ACC112 (cell line): ENCODE results near the gene WDR59.
"Not testable (repeated sequence)": the region's sequence is repeated elsewhere in the genome, so short reads cannot be mapped to it uniquely, and the experiment has no call there.

Source experiments
- H2AFZ ChIP-seq: fragments of 200-600 bp; sonication (generic); one replicate; pipeline ENCODE4 v1.6.0; 2017; ENCODE audit warnings: antibody characterized with exemption, low read length; ENCODE audit not compliant: unreplicated experiment
- H3K27ac ChIP-seq: fragments of 200-600 bp; sonication (generic); 2 replicates; pipeline ENCODE4 v1.5.1; 2014; ENCODE audit warnings: low read depth, mild to moderate bottlenecking, antibody characterized with exemption, low read length, moderate library complexity
- H3K27me3 ChIP-seq: fragments of 200-600 bp; sonication (generic); 2 replicates; pipeline ENCODE4 v1.6.1; 2014; ENCODE audit warnings: mild to moderate bottlenecking, antibody characterized with exemption, low read length, moderate library complexity, mixed read lengths; ENCODE audit not compliant: insufficient read depth
- H3K36me3 ChIP-seq: fragments of 200-600 bp; sonication (generic); 2 replicates; pipeline ENCODE4 v1.6.1; 2016; ENCODE audit warnings: mild to moderate bottlenecking, antibody characterized with exemption, low read length, moderate library complexity, mixed read lengths; ENCODE audit not compliant: insufficient read depth
- H3K4me1 ChIP-seq: fragments of 200-600 bp; sonication (generic); one replicate; pipeline ENCODE4 v1.6.1; 2016; ENCODE audit warnings: low read length, mixed read lengths; ENCODE audit not compliant: insufficient read depth, unreplicated experiment, control insufficient read depth
- H3K4me3 ChIP-seq: fragments of 200-600 bp; sonication (generic); 2 replicates; pipeline ENCODE4 v1.5.1; 2014; ENCODE audit warnings: mild to moderate bottlenecking, low read depth, low read length
- H3K79me2 ChIP-seq: fragments of 200-600 bp; sonication (generic); one replicate; pipeline ENCODE4 v1.6.0; 2016; ENCODE audit warnings: low read length; ENCODE audit not compliant: control insufficient read depth, unreplicated experiment, insufficient read depth

WDR59 gene

DNA sequence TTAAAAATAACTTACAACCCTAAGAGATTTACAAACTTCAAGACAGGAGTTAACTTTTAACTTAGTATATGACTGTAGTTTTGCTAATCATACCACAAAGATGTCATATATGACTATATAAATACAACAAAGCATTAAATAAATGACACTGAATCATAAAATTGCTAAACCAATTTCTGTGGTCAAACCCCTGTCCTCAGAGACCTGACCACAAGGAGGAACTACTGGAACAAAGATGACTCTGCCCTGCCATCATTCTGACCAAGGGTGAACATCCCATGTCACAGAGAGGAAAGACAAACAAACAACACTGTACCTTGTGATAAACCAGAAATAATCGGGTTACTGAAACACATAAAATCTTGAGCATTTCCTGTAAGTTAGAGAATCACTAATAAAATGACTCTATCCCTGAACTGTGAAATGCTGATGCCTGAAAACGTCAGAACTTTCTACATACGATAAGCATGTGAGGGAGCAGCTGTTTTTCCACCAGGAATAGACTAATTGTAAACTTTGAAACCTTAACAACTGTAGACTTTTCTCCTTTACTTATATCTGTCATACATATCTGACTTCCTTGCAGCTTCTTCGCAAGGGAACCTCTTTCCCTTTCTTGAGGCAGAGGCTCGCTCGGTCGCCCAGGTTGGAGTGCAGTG, 47.9 kb downstream of the WDR59 start:
- Histone ChIP-seq H2AFZ (no peak overlapping the region), H3K27me3 (no peaks in the 10 kb centered on the region), H3K4me1 (peaks cover 7% of the 10 kb centered on the region), H3K79me2 (no peaks in the 10 kb centered on the region), H3K4me3 (no peak overlapping the region), H3K27ac (peak overlapping the region; percentile 75), H3K36me3 (peaks cover 4% of the 10 kb centered on the region)

DNA sequence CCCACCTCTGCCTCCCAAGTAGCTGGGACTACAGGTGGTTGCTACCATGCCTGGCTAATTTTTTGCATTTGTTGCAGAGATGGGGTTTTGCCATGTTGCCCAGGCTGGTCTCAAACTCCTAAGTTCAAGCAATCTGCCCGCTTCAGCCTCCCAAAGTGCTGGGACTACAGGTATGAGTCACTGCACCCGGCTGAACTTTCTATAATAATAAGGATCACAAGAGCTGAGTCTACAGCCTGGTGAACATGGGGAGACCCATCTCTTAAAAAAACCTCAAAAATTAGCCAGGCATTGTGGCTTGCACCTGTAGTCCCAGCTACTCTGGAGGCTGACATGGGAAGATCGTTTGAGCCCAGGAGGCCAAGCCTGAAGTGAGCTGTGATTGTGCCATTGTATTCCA, 53.5 kb downstream of the WDR59 start:
- Histone ChIP-seq H3K4me3 (no peak overlapping the region), H3K36me3 (no peaks in the 10 kb centered on the region), H2AFZ (no peak overlapping the region), H3K4me1 (peaks cover 3% of the 10 kb centered on the region), H3K79me2 (no peaks in the 10 kb centered on the region), H3K27me3 (no peaks in the 10 kb centered on the region), H3K27ac (no peak overlapping the region)

DNA sequence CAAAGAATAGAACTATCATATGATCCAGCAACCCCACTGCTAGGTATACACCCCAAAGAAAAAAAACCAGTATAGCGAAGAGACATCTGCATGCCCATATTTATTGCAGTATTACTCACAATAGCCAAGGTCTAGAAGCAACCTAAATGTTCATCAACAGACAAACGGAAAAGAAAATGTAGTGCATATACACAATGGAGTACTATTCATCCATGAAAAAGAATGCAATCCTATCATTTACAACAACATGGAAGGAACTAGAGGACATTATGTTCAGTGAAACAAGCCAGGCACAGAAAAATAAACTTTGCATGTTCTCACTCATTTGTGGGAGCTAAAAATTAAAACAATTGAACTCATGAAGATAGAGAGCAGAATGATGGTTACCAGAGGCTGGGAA, 55.3 kb downstream of the WDR59 start:
- H3K4me1 ChIP-seq, result no peaks in the 10 kb centered on the region
- no peaks in the 10 kb centered on the region for H3K27me3 ChIP-seq
- H3K79me2 ChIP-seq, result no peaks in the 10 kb centered on the region
- H2AFZ ChIP-seq, result no peak overlapping the region
- H3K36me3 ChIP-seq, result no peaks in the 10 kb centered on the region
- H3K27ac ChIP-seq, result no peak overlapping the region
- no peak overlapping the region for H3K4me3 ChIP-seq

DNA sequence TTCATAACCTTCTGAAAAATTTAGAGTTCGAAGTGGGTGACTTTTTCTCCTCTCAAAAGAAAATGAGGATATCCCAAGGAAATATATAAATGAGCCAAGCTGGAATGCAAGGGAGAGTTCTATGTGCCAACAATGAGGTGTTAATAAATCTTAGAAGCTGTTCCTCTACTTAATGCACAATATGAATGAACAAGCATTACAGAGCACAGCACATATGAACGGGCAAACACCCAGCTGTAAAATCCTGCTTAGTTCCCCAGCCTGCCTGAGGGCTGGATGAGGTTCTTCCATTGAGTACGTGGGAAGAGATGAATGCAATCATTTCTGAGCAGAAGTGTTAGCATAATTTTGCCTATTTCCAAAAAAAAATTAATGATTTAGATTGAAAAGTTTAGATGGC, 58.1 kb downstream of the WDR59 start:
- no peak overlapping the region for H3K4me3 ChIP-seq
- H3K36me3 ChIP-seq, result no peaks in the 10 kb centered on the region
- no peaks in the 10 kb centered on the region for H3K79me2 ChIP-seq
- no peak overlapping the region for H3K27ac ChIP-seq
- H3K4me1 ChIP-seq, result no peaks in the 10 kb centered on the region
- no peaks in the 10 kb centered on the region for H3K27me3 ChIP-seq
- no peak overlapping the region for H2AFZ ChIP-seq

DNA sequence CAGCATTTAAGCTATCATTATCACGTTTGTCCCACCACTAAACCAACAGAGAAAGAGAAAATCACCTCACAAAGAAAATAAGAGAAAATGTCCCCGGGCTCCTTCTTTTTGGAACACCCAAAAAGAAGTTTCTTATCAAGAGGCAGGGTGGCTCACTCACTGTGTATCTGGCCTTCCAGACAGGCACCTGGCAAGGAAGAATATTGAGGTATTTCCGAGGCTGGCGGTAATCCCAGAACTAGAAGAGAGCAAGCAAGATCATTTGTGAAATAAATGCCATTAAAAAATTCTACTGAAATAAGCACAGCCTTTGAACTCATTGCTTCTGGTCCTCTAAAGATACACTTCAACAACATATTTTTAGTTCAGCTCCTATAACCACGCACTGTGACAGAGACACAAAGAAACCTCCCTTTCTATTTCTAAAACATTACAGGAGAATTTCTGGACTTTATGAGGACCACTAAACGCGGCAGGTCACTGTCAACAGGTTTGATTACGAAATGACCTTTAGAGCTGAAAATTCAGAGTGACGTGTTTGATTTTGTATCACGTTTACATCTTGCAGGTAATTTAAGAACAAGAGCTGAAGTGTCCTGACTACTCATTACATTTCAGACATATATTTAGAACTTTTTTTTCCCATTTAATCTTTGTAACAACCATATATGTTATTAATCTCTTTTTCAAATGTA, 61.0 kb downstream of the WDR59 start:
- Histone ChIP-seq H3K4me1 (no peaks in the 10 kb centered on the region), H3K36me3 (no peaks in the 10 kb centered on the region), H3K27me3 (no peaks in the 10 kb centered on the region), H3K27ac (no peak overlapping the region), H2AFZ (no peak overlapping the region), H3K79me2 (no peaks in the 10 kb centered on the region), H3K4me3 (no peak overlapping the region)

DNA sequence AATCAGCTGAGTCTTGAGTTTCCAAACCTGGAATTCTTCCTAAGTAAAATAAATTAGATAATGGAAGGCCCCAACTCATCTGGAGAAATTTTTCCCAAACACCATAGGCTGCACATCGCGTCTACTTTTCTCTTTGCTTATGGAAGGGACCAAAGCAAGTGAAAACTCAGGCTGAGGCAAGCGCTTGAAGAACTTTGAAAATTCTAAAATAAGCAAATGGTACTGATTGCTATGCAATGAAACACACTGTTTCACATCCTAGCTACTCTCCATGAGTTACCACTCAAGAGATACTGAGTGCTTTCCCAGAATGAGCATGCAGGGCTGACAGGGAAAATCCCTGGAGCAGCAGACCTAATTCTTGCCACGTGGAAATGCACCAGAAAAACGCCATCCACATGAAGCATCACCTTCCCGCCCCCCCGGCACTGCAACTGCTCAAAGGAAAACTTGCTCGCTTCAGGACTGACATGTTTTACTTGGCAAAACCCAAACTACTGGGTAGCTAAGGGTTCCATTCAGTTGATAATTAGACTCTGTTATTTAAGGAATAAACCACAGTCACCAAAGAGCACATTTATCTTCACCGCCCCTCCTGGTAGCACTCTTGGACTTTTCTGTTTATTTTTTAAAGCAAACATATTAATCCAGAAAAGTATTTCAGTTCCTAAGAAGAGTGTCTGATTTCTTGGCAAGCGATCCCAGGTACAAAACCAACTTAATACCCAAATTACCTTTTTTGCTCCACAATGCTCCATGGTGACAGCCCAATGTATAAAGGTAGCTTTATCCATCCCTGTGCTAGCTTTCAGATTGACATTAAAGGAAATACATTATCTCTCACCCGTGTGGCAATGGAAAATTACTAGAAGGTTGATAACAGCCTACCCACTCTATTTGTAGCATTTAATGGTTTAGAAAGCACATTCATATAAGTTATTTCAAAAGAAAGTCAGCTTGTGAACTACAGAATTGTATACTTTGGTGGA, 62.5 kb downstream of the WDR59 start:
- no peaks in the 10 kb centered on the region for H3K36me3 ChIP-seq
- H3K27ac ChIP-seq, result no peak overlapping the region
- no peaks in the 10 kb centered on the region for H3K27me3 ChIP-seq
- H3K4me3 ChIP-seq, result no peak overlapping the region
- no peaks in the 10 kb centered on the region for H3K79me2 ChIP-seq
- no peaks in the 10 kb centered on the region for H3K4me1 ChIP-seq
- H2AFZ ChIP-seq, result no peak overlapping the region

DNA sequence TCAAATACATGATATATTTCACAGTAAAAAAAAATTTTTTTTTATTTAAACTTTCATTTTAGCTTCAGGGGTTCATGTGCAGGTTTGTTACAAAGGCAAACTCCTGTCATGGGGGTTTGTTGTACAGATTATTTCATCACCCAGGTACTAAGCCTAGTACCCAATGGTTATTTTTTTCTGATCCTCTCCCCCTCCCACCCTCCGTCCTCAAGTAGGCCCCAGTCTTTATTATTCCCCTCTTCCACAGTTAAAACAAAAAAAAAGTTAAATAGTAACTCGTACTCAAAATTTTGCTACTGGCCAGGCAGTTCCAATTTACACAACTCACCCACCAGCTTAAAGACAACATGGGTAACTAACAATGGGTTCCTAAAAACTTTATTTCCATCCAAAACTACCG, 63.9 kb downstream of the WDR59 start:
- H3K4me3 ChIP-seq, result no peak overlapping the region
- H3K36me3 ChIP-seq, result peaks cover 7% of the 10 kb centered on the region; the same call in 1 of the 2 replicates
- H3K79me2 ChIP-seq, result no peaks in the 10 kb centered on the region
- no peak overlapping the region for H3K27ac ChIP-seq
- H2AFZ ChIP-seq, result no peak overlapping the region
- H3K27me3 ChIP-seq, result no peaks in the 10 kb centered on the region
- no peaks in the 10 kb centered on the region for H3K4me1 ChIP-seq

DNA sequence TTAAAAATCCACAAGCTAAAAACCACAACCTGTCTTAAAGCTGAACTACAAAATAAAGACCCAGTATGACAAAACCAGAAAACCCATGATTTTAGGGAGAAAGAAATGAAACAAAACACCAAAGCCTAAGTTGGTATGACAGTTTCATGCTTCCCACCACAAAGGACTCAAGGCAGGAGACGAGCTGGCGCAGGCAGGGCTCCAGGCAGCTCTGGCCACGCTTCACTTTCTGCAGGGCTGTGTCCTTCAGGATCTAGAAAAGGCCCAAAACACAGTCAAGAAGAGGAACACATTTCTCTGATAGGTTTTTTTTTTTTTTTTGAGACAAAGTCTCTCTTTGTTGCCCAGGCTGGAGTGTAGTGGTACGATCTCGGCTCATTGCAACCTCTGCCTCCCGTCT, 75.3 kb downstream of the WDR59 start:
- Histone ChIP-seq H3K27ac (no peak overlapping the region), H2AFZ (no peak overlapping the region), H3K36me3 (peaks cover 46% of the 10 kb centered on the region), H3K79me2 (no peaks in the 10 kb centered on the region), H3K4me1 (no peaks in the 10 kb centered on the region), H3K27me3 (no peaks in the 10 kb centered on the region), H3K4me3 (no peak overlapping the region)

DNA sequence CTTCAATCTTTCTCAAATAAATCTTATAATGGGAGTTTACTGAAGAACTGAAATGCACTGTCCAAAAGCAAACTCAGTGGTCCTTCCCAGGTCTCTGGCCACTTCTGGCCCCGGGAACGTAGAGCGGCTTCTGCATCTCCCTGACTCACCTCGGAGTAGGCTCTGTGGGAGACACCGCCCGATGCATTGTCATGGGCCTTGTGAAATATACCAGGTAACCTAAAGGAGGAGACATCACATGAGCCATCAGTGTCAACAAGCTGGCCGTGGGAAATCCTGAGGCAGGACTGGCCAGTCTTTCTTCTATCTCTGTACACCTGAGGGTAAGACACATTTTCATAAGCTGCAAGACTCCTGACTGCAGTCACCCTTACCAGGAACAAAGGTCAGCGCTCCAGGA, 76.2 kb downstream of the WDR59 start:
- H3K4me3 ChIP-seq, H3K4me1 ChIP-seq, H3K27me3 ChIP-seq, H2AFZ ChIP-seq, H3K27ac ChIP-seq, H3K79me2 ChIP-seq: not testable (repeated sequence)
- H3K36me3 ChIP-seq, result peaks cover 42% of the 10 kb centered on the region

DNA sequence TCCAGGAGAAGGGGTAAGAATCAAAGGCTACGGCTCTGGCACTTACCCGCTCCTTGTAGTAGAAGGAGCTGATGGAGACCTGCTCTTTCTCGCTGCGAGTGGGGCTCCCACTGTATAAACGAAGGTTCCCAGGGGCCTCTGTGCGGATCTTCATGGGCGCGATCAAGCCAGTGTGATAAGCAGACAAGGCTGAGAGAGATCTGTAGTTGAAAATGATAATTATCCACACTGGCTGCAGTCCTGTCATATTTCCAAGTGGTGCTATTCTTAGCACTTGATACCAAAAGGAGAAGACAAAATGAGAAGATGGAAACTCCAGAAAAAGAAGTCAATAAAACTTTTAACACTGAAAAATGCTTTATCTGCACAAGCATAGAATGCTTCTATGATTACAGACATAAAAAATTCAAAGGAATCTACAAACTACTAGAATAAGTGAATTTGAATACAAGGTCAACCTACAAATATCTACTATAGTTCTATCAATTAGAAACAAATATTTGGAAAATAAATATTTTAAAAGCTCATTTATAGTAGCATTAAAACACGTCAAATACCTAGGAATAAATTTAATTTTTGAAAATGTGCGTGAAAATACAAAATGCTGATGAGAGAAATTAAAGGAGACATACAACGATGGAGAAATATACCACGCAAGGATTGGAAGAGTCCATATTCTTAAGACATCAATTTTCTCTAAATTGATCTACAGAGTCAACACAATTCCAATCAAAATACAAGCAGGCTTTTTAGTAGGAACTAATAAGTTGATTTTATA, 80.8 kb downstream of the WDR59 start:
- Histone ChIP-seq H2AFZ (no peak overlapping the region), H3K27ac (no peak overlapping the region), H3K79me2 (no peaks in the 10 kb centered on the region), H3K4me1 (no peaks in the 10 kb centered on the region), H3K36me3 (peaks cover 23% of the 10 kb centered on the region), H3K27me3 (no peaks in the 10 kb centered on the region), H3K4me3 (no peak overlapping the region)
